Tibial nerve (tissue), 4 donors: Measurements from ENCODE around the gene CFAP161.

Experiments used
- EP300 ChIP-seq, 2 donors: sonication (generic); formaldehyde crosslinking; IDR thresholded peaks; one replicate each; pipeline ENCODE4 v1.6.1; 2017; ENCODE audit warnings: antibody characterized with exemption in 2 of 2, mild to moderate bottlenecking in 1 of 2
- TF ChIP-seq, protein P1 (sequence below), 5 experiments: fragments of 200-600 bp in 3 of 5; fragments of 450-650 bp in 2 of 5; sonication (generic) in 3 of 5; IDR thresholded peaks; one replicate each; pipeline ENCODE4 v1.5.1; 2016 to 2019; ENCODE audit warnings: antibody characterized with exemption in 5 of 5, mild to moderate bottlenecking in 3 of 5, moderate library complexity in 2 of 5

DNA sequence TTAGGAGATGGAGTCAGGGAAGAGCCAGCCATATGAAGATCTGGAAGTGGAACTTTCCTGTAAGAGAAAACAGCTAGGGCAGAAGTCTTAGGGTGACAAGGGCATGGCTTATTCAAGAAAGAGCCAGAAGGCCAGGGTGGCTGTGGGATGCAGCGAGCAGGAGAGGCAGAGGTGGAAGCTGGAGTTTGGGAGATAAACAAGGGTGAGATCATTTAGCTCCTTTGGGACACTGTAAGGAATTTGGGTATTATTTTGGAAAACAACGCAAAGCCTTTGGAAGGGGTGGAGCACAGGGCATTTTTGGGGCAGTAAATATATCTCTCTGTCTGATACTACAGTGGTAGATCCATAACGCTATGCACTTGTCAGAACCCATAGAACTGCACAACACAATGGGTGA lies 57.6 kb downstream of the CFAP161 start:
- no peak for TF ChIP-seq EP300 (IDR thresholded peaks at IDR 0.05)
- TF ChIP-seq, protein P1, sequence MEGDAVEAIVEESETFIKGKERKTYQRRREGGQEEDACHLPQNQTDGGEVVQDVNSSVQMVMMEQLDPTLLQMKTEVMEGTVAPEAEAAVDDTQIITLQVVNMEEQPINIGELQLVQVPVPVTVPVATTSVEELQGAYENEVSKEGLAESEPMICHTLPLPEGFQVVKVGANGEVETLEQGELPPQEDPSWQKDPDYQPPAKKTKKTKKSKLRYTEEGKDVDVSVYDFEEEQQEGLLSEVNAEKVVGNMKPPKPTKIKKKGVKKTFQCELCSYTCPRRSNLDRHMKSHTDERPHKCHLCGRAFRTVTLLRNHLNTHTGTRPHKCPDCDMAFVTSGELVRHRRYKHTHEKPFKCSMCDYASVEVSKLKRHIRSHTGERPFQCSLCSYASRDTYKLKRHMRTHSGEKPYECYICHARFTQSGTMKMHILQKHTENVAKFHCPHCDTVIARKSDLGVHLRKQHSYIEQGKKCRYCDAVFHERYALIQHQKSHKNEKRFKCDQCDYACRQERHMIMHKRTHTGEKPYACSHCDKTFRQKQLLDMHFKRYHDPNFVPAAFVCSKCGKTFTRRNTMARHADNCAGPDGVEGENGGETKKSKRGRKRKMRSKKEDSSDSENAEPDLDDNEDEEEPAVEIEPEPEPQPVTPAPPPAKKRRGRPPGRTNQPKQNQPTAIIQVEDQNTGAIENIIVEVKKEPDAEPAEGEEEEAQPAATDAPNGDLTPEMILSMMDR (IDR thresholded peaks at IDR 0.05) = no peak
